ENCODE results near the gene SERTAD3. TPM values are rescaled to one million over a fixed set of nuclear protein-coding genes. Genes with fewer than 3 reads are reported as not detected.

The SERTAD3 gene
- total RNA-seq, 1 donor: 49.2 TPM

- no peak overlapping the region for H3K4me3 ChIP-seq (ENCODE audit: low read depth, low read length)
- DNase-seq (ENCODE audit: low read depth): peak; percentile 14
- no peak for TF ChIP-seq CTCF (IDR thresholded peaks at IDR 0.05; ENCODE audit: insufficient read depth, low read depth, low read length)
Observed at GRCh38 chr19:40445780-40446262, 1.7 kb upstream of the SERTAD3 start.

- peak; percentile 19 for TF ChIP-seq CTCF (IDR thresholded peaks at IDR 0.05; ENCODE audit: insufficient read depth, low read depth, low read length)
- no peak for DNase-seq (ENCODE audit: low read depth)
- H3K4me3 ChIP-seq (ENCODE audit: low read depth, low read length): peak overlapping the region; percentile 100
Observed at GRCh38 chr19:40444825-40445312, 734 bp upstream of the SERTAD3 start.

GRCh38 chr19:40443131-40443999, 770 bp downstream of the SERTAD3 start:
- DNase-seq (ENCODE audit: low read depth): peak; percentile 100
- TF ChIP-seq CTCF (IDR thresholded peaks at IDR 0.05; ENCODE audit: insufficient read depth, low read depth, low read length): no peak
- peak overlapping the region; percentile 100 for H3K4me3 ChIP-seq (ENCODE audit: low read depth, low read length)

- no peak for TF ChIP-seq CTCF (IDR thresholded peaks at IDR 0.05; ENCODE audit: insufficient read depth, low read depth, low read length)
- peak overlapping the region; percentile 72 for H3K4me3 ChIP-seq (ENCODE audit: low read depth, low read length)
- no peak for DNase-seq (ENCODE audit: low read depth)
Observed at GRCh38 chr19:40442328-40443130, 1.6 kb downstream of the SERTAD3 start.

- DNase-seq (ENCODE audit: low read depth): no peak
- no peak for TF ChIP-seq CTCF (IDR thresholded peaks at IDR 0.05; ENCODE audit: insufficient read depth, low read depth, low read length)
- peak overlapping the region; percentile 72 for H3K4me3 ChIP-seq (ENCODE audit: low read depth, low read length)
Observed at GRCh38 chr19:40441719-40442253, 2.3 kb downstream of the SERTAD3 start.

GRCh38 chr19:40438284-40438683, 5.9 kb downstream of the SERTAD3 start:
- no peak for TF ChIP-seq CTCF (IDR thresholded peaks at IDR 0.05; ENCODE audit: insufficient read depth, low read depth, low read length)
- DNase-seq (ENCODE audit: low read depth): no peak
- H3K4me3 ChIP-seq (ENCODE audit: low read depth, low read length): no peak overlapping the region

All from fibroblast of villous mesenchyme (primary cell).